GM12878 (cell line): ENCODE data around the gene SOS1. TPM values are rescaled to one million over a fixed set of nuclear protein-coding genes. Genes with fewer than 3 reads are reported as not detected.

Experiments
- ATAC-seq: fragments of 200-7000 bp; cut with Tn5 transposase; 3 replicates; pipeline ENCODE4 v1.9.1; 2020; ENCODE audit warnings: mild to moderate bottlenecking, moderate library complexity
- BruUV-seq: library from RNA; stranded (reverse); fragments of 400-500 nt; replicated peaks from 2 replicates; lab custom pipeline; 2021; lab: Mats Ljungman, UMichigan
- CTCF ChIA-PET: fragments of 300-600 bp; sonication (Branson Sonifier 250); formaldehyde crosslinking; extraction: SDS; loops from one replicate; lab custom pipeline; 2021; ENCODE audit warnings: inconsistent platforms; lab: Yijun Ruan, JAX
- POLR2A ChIA-PET: fragments of 350-600 bp; formaldehyde crosslinking; extraction: SDS; loops from one replicate; lab custom pipeline; 2021; ENCODE audit warnings: inconsistent platforms; lab: Charles Lee
- RAD21 ChIA-PET: fragments of 300-600 bp; sonication (Branson Sonifier 250); formaldehyde crosslinking; loops from one replicate; lab custom pipeline; 2023; ENCODE audit warnings: antibody characterized with exemption; ENCODE audit not compliant: unreplicated experiment; lab: Charles Lee
- SMC1A ChIA-PET: fragments of 300-600 bp; sonication (Branson Sonifier 250); formaldehyde crosslinking; loops from one replicate; lab custom pipeline; 2023; ENCODE audit not compliant: unreplicated experiment, uncharacterized antibody; lab: Charles Lee
- DNase-seq: peaks from one replicate; pipeline ENCODE4 v3.0.0-alpha.2; 2011; ENCODE audit warnings: low read depth, low spot score
- FAIRE-seq: peaks from 3 replicates; lab custom pipeline; 2011; peaks lifted over from hg19 to GRCh38; lab: Jason Lieb, UNC
- H2AFZ ChIP-seq: 2 replicates; pipeline ENCODE4 v1.6.0; 2011; ENCODE audit warnings: low read depth, low read length, control low read depth; ENCODE audit not compliant: control insufficient read depth
- H3K27ac ChIP-seq: 2 replicates; pipeline ENCODE4 v1.5.1; 2011; ENCODE audit warnings: control low read depth; ENCODE audit not compliant: control insufficient read depth, insufficient read depth
- H3K27me3 ChIP-seq, 2 experiments: replicated peaks in 1 of 2; 2 replicates each; pipeline versions ENCODE4 v1.6.0 to v1.6.1; 2011; ENCODE audit warnings: low read length in 1 of 2; ENCODE audit not compliant: control insufficient read depth in 2 of 2, insufficient read depth in 2 of 2
- H3K36me3 ChIP-seq, 2 experiments: 2 replicates each; pipeline ENCODE4 v1.5.1; 2011; ENCODE audit warnings: low read length in 1 of 2; ENCODE audit not compliant: control insufficient read depth in 2 of 2, insufficient read depth in 2 of 2
- H3K4me1 ChIP-seq: 2 replicates; pipeline ENCODE4 v1.6.1; 2011; ENCODE audit warnings: mild to moderate bottlenecking, low read length, moderate library complexity, mixed read lengths; ENCODE audit not compliant: control insufficient read depth, insufficient read depth
- H3K4me2 ChIP-seq: 2 replicates; pipeline ENCODE4 v1.6.0; 2011; ENCODE audit warnings: control low read depth; ENCODE audit not compliant: control insufficient read depth, insufficient read depth
- H3K4me3 ChIP-seq: fragments of 200-600 bp; sonication (generic); 2 replicates; pipeline ENCODE4 v1.5.1; 2016
- H3K79me2 ChIP-seq: 2 replicates; pipeline ENCODE4 v1.6.0; 2011; ENCODE audit warnings: low read length; ENCODE audit not compliant: control insufficient read depth, insufficient read depth
- H3K9ac ChIP-seq: 2 replicates; pipeline ENCODE4 v1.8.0; 2011; ENCODE audit warnings: low read length, control low read depth, mixed read lengths; ENCODE audit not compliant: control insufficient read depth, insufficient read depth
- H3K9me3 ChIP-seq: replicated peaks from 3 replicates; pipeline ENCODE4 v1.5.1; 2011; ENCODE audit warnings: mild to moderate bottlenecking, low read length; ENCODE audit not compliant: control insufficient read depth, insufficient read depth
- H4K20me1 ChIP-seq: 2 replicates; pipeline ENCODE4 v1.6.0; 2011; ENCODE audit not compliant: control insufficient read depth, insufficient read depth
- BCL3 ChIP-seq: IDR thresholded peaks from 2 replicates; pipeline ENCODE4 v1.6.1; 2011; ENCODE audit warnings: borderline replicate concordance, low read depth, mild to moderate bottlenecking, moderate library complexity, low read length; ENCODE audit not compliant: insufficient read depth, poor library complexity, severe bottlenecking
- CHD1 ChIP-seq: IDR thresholded peaks from 2 replicates; pipeline ENCODE4 v1.6.1; 2012; ENCODE audit warnings: low read depth, low read length, improper control_type of control experiment
- CHD2 ChIP-seq: IDR thresholded peaks from 2 replicates; pipeline ENCODE4 v1.6.1; 2011; ENCODE audit warnings: low read depth, low read length, improper control_type of control experiment, borderline replicate concordance
- CHD4 ChIP-seq: fragments of 200-600 bp; sonication (generic); IDR thresholded peaks from 2 replicates; pipeline ENCODE4 v1.6.1; 2016; ENCODE audit warnings: mild to moderate bottlenecking
- FOXM1 ChIP-seq: IDR thresholded peaks from 2 replicates; pipeline ENCODE4 v1.6.1; 2012; ENCODE audit warnings: low read depth, mild to moderate bottlenecking, inconsistent platforms, low read length, moderate library complexity
- NFXL1 ChIP-seq: fragments of 450-650 bp; IDR thresholded peaks from 2 replicates; pipeline ENCODE4 v1.6.1; 2017; ENCODE audit warnings: antibody characterized with exemption, mild to moderate bottlenecking, borderline replicate concordance
- POLR2AphosphoS2 ChIP-seq: IDR thresholded peaks from 2 replicates; pipeline ENCODE4 v1.6.1; 2011; ENCODE audit warnings: low read depth, mild to moderate bottlenecking, low read length, improper control_type of control experiment, moderate library complexity
- RB1 ChIP-seq: fragments of 450-650 bp; formaldehyde crosslinking; IDR thresholded peaks from 2 replicates; pipeline ENCODE4 v1.6.1; 2017; ENCODE audit warnings: mild to moderate bottlenecking, borderline replicate concordance
- RCOR1 ChIP-seq: conservative IDR thresholded peaks from 2 replicates; pipeline ENCODE4 v1.6.1; 2012; ENCODE audit warnings: low read depth, low read length, improper control_type of control experiment
- SIN3A ChIP-seq: IDR thresholded peaks from 2 replicates; pipeline ENCODE4 v1.6.1; 2012; ENCODE audit warnings: low read depth, low read length, improper control_type of control experiment
- SMARCA5 ChIP-seq: fragments of 450-650 bp; IDR thresholded peaks from 2 replicates; pipeline ENCODE4 v1.6.1; 2017; ENCODE audit warnings: mild to moderate bottlenecking
- SMC3 ChIP-seq: IDR thresholded peaks from 2 replicates; pipeline ENCODE4 v1.6.1; 2011; ENCODE audit warnings: low read length, improper control_type of control experiment, borderline replicate concordance
- SREBF2 ChIP-seq: IDR thresholded peaks from 2 replicates; pipeline ENCODE4 v1.6.1; 2012; ENCODE audit warnings: mild to moderate bottlenecking, low read length
- WRNIP1 ChIP-seq: IDR thresholded peaks from 2 replicates; pipeline ENCODE4 v1.6.1; 2011; ENCODE audit warnings: low read depth, low read length, improper control_type of control experiment, borderline replicate concordance
- YY1 ChIP-seq: IDR thresholded peaks from 2 replicates; pipeline ENCODE4 v1.6.1; 2011; ENCODE audit warnings: low read depth, mild to moderate bottlenecking, low read length
- ZNF622 ChIP-seq: fragments of 450-650 bp; IDR thresholded peaks from 2 replicates; pipeline ENCODE4 v1.6.1; 2017; ENCODE audit warnings: mild to moderate bottlenecking, inconsistent platforms
- ZZZ3 ChIP-seq: IDR thresholded peaks from 2 replicates; pipeline ENCODE4 v1.6.1; 2011; ENCODE audit warnings: low read depth; ENCODE audit not compliant: control insufficient read depth, insufficient read length
- WGBS: methylation state at CpG from one replicate; pipeline ENCODE4 v1.1.6; 2016; ENCODE audit warnings: low lambda C conversion rate; ENCODE audit not compliant: insufficient replicate concordance, insufficient coverage; ENCODE audit errors: missing lambda C conversion rate; 5-methylcytosine and 5-hydroxymethylcytosine counted together
- in situ Hi-C: fragments of 300-500 bp; cut with MboI; formaldehyde crosslinking; loops from 9 replicates; pipeline ENCODE4 v1.14.3; 2018; ENCODE audit warnings: mixed read lengths
- intact Hi-C: fragments of 100-400 bp; cut with micrococcal nuclease; formaldehyde crosslinking; loops from one replicate; pipeline ENCODE4 v1.14.2; 2022; ENCODE audit not compliant: unreplicated experiment
- polyA plus RNA-seq, 11 experiments: library from polyadenylated mRNA; depleted of rRNA in 4 of 11; unstranded in 6 of 11; stranded (reverse) in 5 of 11; fragments of >200 nt; fragmentation: Nextera tagmentation in 4 of 11; fragmentation: Illumina TruSeq in 1 of 11; extraction: Ambion mirVana in 4 of 11; extraction: Trizol in 1 of 11; gene quantifications; 1 replicate in 1 of 11; 2 replicates in 10 of 11; pipeline versions ENCODE4 v1.2.1 to v1.2.3, GENCODE V29; 2011 to 2016; ENCODE audit warnings: inconsistent platforms in 2 of 11, missing spikeins in 2 of 11, low read depth in 1 of 11
- total RNA-seq, 4 experiments: library from RNA; depleted of rRNA in 3 of 4; stranded (reverse); fragments of >200 nt in 3 of 4; fragmentation: Illumina TruSeq in 1 of 4; extraction: Trizol in 1 of 4; gene quantifications; 2 replicates each; pipeline versions ENCODE4 v1.2.1 to v1.2.3, GENCODE V29; 2013 to 2021

Gene SOS1
- total and polyA plus RNA-seq, 10 of the 15 experiments (the other 5 are each of a cell fraction or from before 2014, with no cell fraction given), result 2.1 to 24.1 (median 8.5) TPM

- DNase-seq, result no peak
- FAIRE-seq, result no peak
- BruUV-seq, result no TSS peak
- H3K9ac ChIP-seq, result no peak overlapping the region
- H3K9me3 ChIP-seq, result no peaks in the 10 kb centered on the region
- H4K20me1 ChIP-seq, result no peaks in the 10 kb centered on the region
- no peaks in the 10 kb centered on the region for H3K27me3 ChIP-seq
- no peak for ATAC-seq
- H3K4me1 ChIP-seq, result peaks cover 5% of the 10 kb centered on the region
- intact Hi-C loops (no loop called here), in situ Hi-C loops (no loop called here)
- ChIA-PET RAD21 (no interaction called here), POLR2A (no interaction called here)
- WGBS, result 70% methylated on average over 5 of the region's 5 CpGs
- no peak overlapping the region for H3K27ac ChIP-seq
- no peak overlapping the region for H3K4me3 ChIP-seq
- H3K79me2 ChIP-seq, result no peaks in the 10 kb centered on the region
- no peak overlapping the region for H3K4me2 ChIP-seq
- TF ChIP-seq RB1 (no peak), CHD1 (no peak), CHD4 (no peak), YY1 (no peak), SMC3 (no peak)
- TF ChIP-seq, all 136 proteins: peak for 0
- CTCF ChIA-PET, result interaction anchor here (0.6 to 1.5 kb wide), 3 partner anchors 92 to 1758 kb away, joined by 3 to 5 read pairs (median 3); no protein-coding TSS in a partner anchor
- H2AFZ ChIP-seq, result no peak overlapping the region
- H3K36me3 ChIP-seq, result no peaks in the 10 kb centered on the region
- SMC1A ChIA-PET, result interaction anchor here (1.6 kb wide), 1 partner anchor 19 kb away, joined by 3 read pairs; no protein-coding TSS in a partner anchor
These were observed 15.9 kb upstream of the SOS1 start for GRCh38 chr2:39136799-39137198.

GRCh38 chr2:39135690-39136259 lies 14.9 kb upstream of the SOS1 start:
- intact Hi-C loops (no loop called here), in situ Hi-C loops (no loop called here)
- ChIA-PET POLR2A (interaction anchor here (0.8 kb wide), 1 partner anchor 11 kb away, joined by 3 read pairs; no protein-coding TSS in a partner anchor), CTCF (interaction anchor here (0.6 kb wide), 1 partner anchor 1757 kb away, joined by 3 read pairs; no protein-coding TSS in a partner anchor), SMC1A (interaction anchor here (1.6 kb wide), 1 partner anchor 18 kb away, joined by 3 read pairs; no protein-coding TSS in a partner anchor), RAD21 (interaction anchor here (0.7 kb wide), 1 partner anchor 90 kb away, joined by 4 read pairs; no protein-coding TSS in a partner anchor)
- WGBS, result 38% methylated on average over 5 of the region's 5 CpGs
- Histone ChIP-seq H3K27me3 (no peaks in the 10 kb centered on the region), H3K4me2 (no peak overlapping the region), H3K27ac (no peak overlapping the region), H2AFZ (no peak overlapping the region), H3K4me3 (no peak overlapping the region), H3K9me3 (no peaks in the 10 kb centered on the region), H4K20me1 (no peaks in the 10 kb centered on the region), H3K9ac (no peak overlapping the region), H3K36me3 (no peaks in the 10 kb centered on the region), H3K4me1 (peaks cover 5% of the 10 kb centered on the region), H3K79me2 (no peaks in the 10 kb centered on the region)
- TF ChIP-seq SIN3A, result no peak
- no peak for TF ChIP-seq POLR2AphosphoS2
- TF ChIP-seq CHD2, result no peak
- no peak for TF ChIP-seq ZZZ3
- TF ChIP-seq BCL3, result no peak
- no peak for TF ChIP-seq RCOR1
- TF ChIP-seq WRNIP1, result no peak
- TF ChIP-seq FOXM1, result no peak
- no peak for TF ChIP-seq SREBF2
- no peak for TF ChIP-seq ZNF622
- no peak for TF ChIP-seq CHD4
- TF ChIP-seq SMARCA5, result no peak
- no peak for TF ChIP-seq NFXL1
- no peak for DNase-seq
- FAIRE-seq, result no peak
- no peak for ATAC-seq
- no TSS peak for BruUV-seq
